Natural killer cell (primary cell): ENCODE results near the gene HSPB9. TPM values are rescaled to one million over a fixed set of nuclear protein-coding genes. Genes with fewer than 3 reads are reported as not detected.

Experiments used
- ATAC-seq, 3 donors: fragments of 150-1000 bp in 2 of 3; fragments of 200-7000 bp in 1 of 3; cut with Tn5 transposase; 1 replicate in 1 of 3; 2 replicates in 2 of 3; pipeline ENCODE4 v1.10.0; 2021; ENCODE audit warnings: mild to moderate bottlenecking in 2 of 3, moderate library complexity in 2 of 3
- DNase-seq, 2 donors: peaks; one replicate each; pipeline versions ENCODE4 v3.0.0 to v3.0.0-alpha.2; 2013 to 2021; ENCODE audit warnings: mixed read lengths in 1 of 2
- H3K27ac ChIP-seq: one replicate; pipeline ENCODE4 v1.5.1; 2013; ENCODE audit warnings: mild to moderate bottlenecking, low read length
- H3K27me3 ChIP-seq: one replicate; pipeline ENCODE4 v1.6.1; 2013; ENCODE audit warnings: low read length; ENCODE audit not compliant: control insufficient read depth, insufficient read depth
- H3K36me3 ChIP-seq: one replicate; pipeline ENCODE4 v1.6.1; 2013; ENCODE audit warnings: low read length; ENCODE audit not compliant: control insufficient read depth, insufficient read depth
- H3K4me1 ChIP-seq: one replicate; pipeline ENCODE4 v1.6.1; 2013; ENCODE audit warnings: low read length; ENCODE audit not compliant: control insufficient read depth, insufficient read depth
- H3K4me3 ChIP-seq: one replicate; pipeline ENCODE4 v1.5.1; 2013; ENCODE audit warnings: low read length
- H3K9me3 ChIP-seq: one replicate; pipeline ENCODE4 v1.6.1; 2013; ENCODE audit warnings: low read length; ENCODE audit not compliant: control insufficient read depth, insufficient read depth
- H3K27ac Mint-ChIP-seq, 2 donors: one replicate each; pipeline ENCODE4 v1.8.0; 2022; ENCODE audit warnings: mild to moderate bottlenecking in 2 of 2, mixed read lengths in 2 of 2, moderate library complexity in 1 of 2
- H3K27me3 Mint-ChIP-seq, 2 donors: one replicate each; pipeline ENCODE4 v1.8.0; 2022; ENCODE audit warnings: low read depth in 2 of 2, mixed read lengths in 2 of 2
- H3K36me3 Mint-ChIP-seq: one replicate; pipeline ENCODE4 v1.8.0; 2022; ENCODE audit warnings: mixed read lengths
- H3K4me1 Mint-ChIP-seq, 2 donors: one replicate each; pipeline ENCODE4 v1.8.0; 2022; ENCODE audit warnings: mixed read lengths in 2 of 2
- H3K4me3 Mint-ChIP-seq: one replicate; pipeline ENCODE4 v1.8.0; 2022; ENCODE audit warnings: mild to moderate bottlenecking, moderate library complexity, mixed read lengths
- H3K9me3 Mint-ChIP-seq, 2 donors: one replicate each; pipeline ENCODE4 v1.8.0; 2022; ENCODE audit warnings: mixed read lengths in 2 of 2
- CTCF ChIP-seq: fragments of 200-600 bp; IDR thresholded peaks from one replicate; pipeline ENCODE4 v1.8.0; 2022; ENCODE audit warnings: antibody characterized with exemption
- WGBS: methylation state at CpG from one replicate; pipeline ENCODE4 v1.1.7; 2013; ENCODE audit warnings: missing lambda C conversion rate; ENCODE audit not compliant: insufficient coverage; 5-methylcytosine and 5-hydroxymethylcytosine counted together
- intact Hi-C: fragments of 100-400 bp; cut with micrococcal nuclease; formaldehyde crosslinking; loops from one replicate; pipeline ENCODE4 v1.14.2; 2022
- total RNA-seq, 4 donors: library from RNA; stranded (reverse); fragments of 120-200 nt in 1 of 4; gene quantifications; one replicate each; pipeline versions ENCODE4 v1.2.3 to v1.2.4, GENCODE V29; 2013 to 2022

HSPB9 gene
- total RNA-seq, 3 donors from 2014 or later (not counting 1 experiment from before 2014, with no cell fraction given) = not detected

GRCh38 chr17:42124256-42124655 lies 1.7 kb downstream of the HSPB9 start:
- no peak overlapping the region for H3K4me3 ChIP-seq
- no peaks in the 10 kb centered on the region for H3K9me3 ChIP-seq
- no peak overlapping the region for H3K27ac ChIP-seq
- Mint-ChIP-seq H3K9me3 (no peaks in the 10 kb centered on the region), H3K27me3 (no peaks in the 10 kb centered on the region), H3K36me3 (peaks cover 7% of the 10 kb centered on the region), H3K4me3 (no peak overlapping the region), H3K27ac (peak overlapping the region; percentile 4 to 35), H3K4me1 (peaks cover 5 to 16% of the 10 kb centered on the region in 2 donors)
- peaks cover 11% of the 10 kb centered on the region for H3K4me1 ChIP-seq
- peaks cover 44% of the 10 kb centered on the region for H3K36me3 ChIP-seq
- intact Hi-C loops = no loop called here
- DNase-seq = no peak
- no peak for ATAC-seq
- 100% methylated on average over 2 of the region's 3 CpGs for WGBS
- no peak for TF ChIP-seq CTCF
- no peaks in the 10 kb centered on the region for H3K27me3 ChIP-seq

DNA sequence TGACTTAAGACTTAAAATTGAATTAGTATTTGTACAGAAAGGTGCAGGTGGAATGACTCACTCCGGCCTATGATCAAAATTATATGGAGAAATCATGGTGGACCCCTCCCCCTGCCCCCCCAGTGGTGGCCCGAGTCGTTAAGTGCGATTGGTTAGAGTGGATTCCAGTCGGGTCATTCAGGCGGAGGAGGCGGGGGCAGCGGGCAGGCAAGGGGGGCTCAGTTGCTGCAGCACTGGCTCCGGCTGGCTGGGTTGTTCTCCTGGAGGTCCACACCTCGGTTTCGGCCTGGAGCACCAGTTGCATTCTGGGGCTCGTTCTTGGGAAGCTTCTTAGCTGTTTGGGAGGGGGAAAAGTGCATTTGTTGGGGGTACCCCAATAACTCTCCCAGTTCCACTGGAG lies 3.0 kb downstream of the HSPB9 start:
- intact Hi-C loops = no loop called here
- Histone ChIP-seq H3K4me1 (peaks cover 11% of the 10 kb centered on the region), H3K9me3 (no peaks in the 10 kb centered on the region), H3K27ac (no peak overlapping the region), H3K4me3 (no peak overlapping the region), H3K27me3 (no peaks in the 10 kb centered on the region), H3K36me3 (peaks cover 57% of the 10 kb centered on the region)
- WGBS = 95% methylated on average over 12 of the region's 12 CpGs
- ATAC-seq = no peak
- DNase-seq = no peak
- H3K9me3 Mint-ChIP-seq = no peaks in the 10 kb centered on the region
- H3K4me3 Mint-ChIP-seq = no peak overlapping the region
- TF ChIP-seq CTCF = no peak
- peaks cover 7% of the 10 kb centered on the region for H3K36me3 Mint-ChIP-seq
- H3K27ac Mint-ChIP-seq = no peak overlapping the region
- H3K27me3 Mint-ChIP-seq = no peaks in the 10 kb centered on the region
- peaks cover 8 to 12% of the 10 kb centered on the region in 2 donors for H3K4me1 Mint-ChIP-seq

DNA sequence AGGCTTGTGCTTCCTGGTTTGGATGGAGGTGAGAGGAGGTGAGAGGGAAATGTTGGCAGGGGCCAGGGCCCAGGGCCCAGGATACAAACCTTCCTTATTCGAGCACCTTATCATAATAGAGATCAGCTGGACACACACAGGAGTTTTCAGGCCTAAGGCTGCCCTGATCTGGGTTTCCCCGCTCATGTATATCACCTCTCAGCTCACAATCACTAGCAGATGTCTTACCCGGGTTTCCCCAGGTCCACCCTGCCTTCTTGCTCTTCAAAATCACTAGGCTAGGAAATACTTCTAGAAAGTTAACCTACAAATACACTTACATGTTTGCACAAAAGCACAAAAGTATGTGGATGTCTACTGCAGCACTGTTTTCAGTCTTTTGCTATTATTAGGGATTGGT lies 4.2 kb downstream of the HSPB9 start:
- Mint-ChIP-seq H3K4me1 (peaks cover 14 to 19% of the 10 kb centered on the region in 2 donors), H3K4me3 (no peak overlapping the region), H3K27ac (no peak overlapping the region), H3K36me3 (peaks cover 7% of the 10 kb centered on the region), H3K27me3 (no peaks in the 10 kb centered on the region), H3K9me3 (no peaks in the 10 kb centered on the region)
- H3K27me3 ChIP-seq = no peaks in the 10 kb centered on the region
- intact Hi-C loops = no loop called here
- peaks cover 6% of the 10 kb centered on the region for H3K4me1 ChIP-seq
- H3K27ac ChIP-seq = no peak overlapping the region
- H3K36me3 ChIP-seq = peaks cover 61% of the 10 kb centered on the region
- TF ChIP-seq CTCF = no peak
- ATAC-seq = no peak
- no peak for DNase-seq
- no peaks in the 10 kb centered on the region for H3K9me3 ChIP-seq
- WGBS = 78% methylated on average over 3 of the region's 3 CpGs
- no peak overlapping the region for H3K4me3 ChIP-seq

- H3K36me3 ChIP-seq = peaks cover 61% of the 10 kb centered on the region
Observed at GRCh38 chr17:42127414-42127813, 4.8 kb downstream of the HSPB9 start.

More at GRCh38 chr17:42127414-42127813, 4.8 kb downstream of the HSPB9 start:
- no peaks in the 10 kb centered on the region for H3K9me3 Mint-ChIP-seq
- Histone ChIP-seq H3K27me3 (no peaks in the 10 kb centered on the region), H3K4me1 (peaks cover 6% of the 10 kb centered on the region), H3K9me3 (no peaks in the 10 kb centered on the region), H3K27ac (no peak overlapping the region), H3K4me3 (no peak overlapping the region)
- H3K4me3 Mint-ChIP-seq = no peak overlapping the region
- ATAC-seq (no peak), DNase-seq (no peak)
- TF ChIP-seq CTCF = no peak
- H3K4me1 Mint-ChIP-seq = peaks cover 20 to 24% of the 10 kb centered on the region in 2 donors
- H3K27me3 Mint-ChIP-seq = no peaks in the 10 kb centered on the region
- intact Hi-C loops = no loop called here
- H3K27ac Mint-ChIP-seq = no peak overlapping the region
- 100% methylated on average over 6 of the region's 6 CpGs for WGBS
- H3K36me3 Mint-ChIP-seq = peaks cover 7% of the 10 kb centered on the region
